HFF-Myc (cell line): Measurements from ENCODE around the gene HDAC5.

Experiments used
- DNase-seq: peaks from one replicate; pipeline ENCODE4 v3.0.0-alpha.2; 2011; ENCODE audit warnings: low read depth; ENCODE audit errors: extremely low read depth
- H3K4me3 ChIP-seq: replicated peaks from 2 replicates; pipeline ENCODE4 v1.5.1; 2011; ENCODE audit warnings: low read depth, mild to moderate bottlenecking, control low read depth, low read length
- CTCF ChIP-seq: IDR thresholded peaks from 2 replicates; pipeline ENCODE4 v1.5.1; 2012; ENCODE audit warnings: mild to moderate bottlenecking, low read depth, low read length, control low read depth; ENCODE audit errors: missing control alignments

Gene HDAC5

DNA sequence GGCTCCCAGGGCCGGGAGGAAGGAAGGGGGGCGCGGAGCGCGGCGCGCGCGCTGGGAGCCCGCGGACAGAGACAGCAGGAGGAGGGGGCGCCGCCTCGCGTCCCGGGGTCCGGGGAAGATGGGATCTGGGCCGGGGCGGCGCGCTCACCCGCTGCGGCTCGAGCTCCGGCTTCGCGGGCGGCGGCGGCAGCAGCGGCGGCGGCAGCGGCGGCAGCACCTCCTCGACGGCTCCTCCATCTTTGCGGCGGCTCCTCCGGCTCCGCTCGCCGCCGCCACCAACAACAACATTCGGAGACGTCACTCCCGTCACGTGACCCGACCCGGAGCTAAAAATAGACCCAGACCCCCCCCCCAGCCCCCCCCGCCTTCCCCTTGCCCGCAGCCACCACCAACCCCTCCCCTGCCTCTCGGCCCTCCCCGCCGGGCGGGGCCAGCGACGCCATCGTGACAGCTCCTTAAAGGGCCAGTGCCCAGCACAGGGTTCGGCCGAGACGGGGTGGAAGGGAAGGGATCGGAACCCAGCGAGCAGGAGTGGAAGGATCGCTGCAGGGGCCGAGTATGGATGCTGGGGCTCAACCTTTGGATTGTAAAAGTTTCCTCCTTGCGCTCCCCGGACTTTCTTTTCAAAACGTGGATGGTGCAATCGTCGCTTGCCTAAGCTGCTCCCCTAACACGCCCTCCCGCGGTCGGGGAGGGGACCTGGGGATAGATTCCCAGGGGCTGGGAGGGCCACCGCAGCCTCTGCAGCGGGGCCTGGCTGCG, at the start of gene HDAC5:
Gene HDAC5, minus strand, starts transcription at position 286 of the 762 bp plus-strand sequence. CDS start 6,126 bp downstream, outside the sequence.
- TF ChIP-seq CTCF = peak; percentile 66
- H3K4me3 ChIP-seq = peak within 1 kb of the TSS; percentile 75
- no peak for DNase-seq

- no peak overlapping the region for H3K4me3 ChIP-seq
Measured at GRCh38 chr17:44171931-44172455, 48.6 kb upstream of the HDAC5 start.

GRCh38 chr17:44170499-44171201, 47.2 kb upstream of the HDAC5 start, which contains the start of gene ASB16:
Gene ASB16, plus strand, starts transcription at chr17:44170704. Its CDS starts 86 bp downstream, at chr17:44170790.
- TF ChIP-seq CTCF = no peak
- H3K4me3 ChIP-seq = no peak within 1 kb of the TSS
- no peak for DNase-seq

More at GRCh38 chr17:44171931-44172455, 48.6 kb upstream of the HDAC5 start:
- no peak for TF ChIP-seq CTCF
- no peak for DNase-seq

GRCh38 chr17:44170135-44170498, 46.7 kb upstream of the HDAC5 start:
- no peak for DNase-seq
- H3K4me3 ChIP-seq = no peak overlapping the region
- no peak for TF ChIP-seq CTCF

DNA sequence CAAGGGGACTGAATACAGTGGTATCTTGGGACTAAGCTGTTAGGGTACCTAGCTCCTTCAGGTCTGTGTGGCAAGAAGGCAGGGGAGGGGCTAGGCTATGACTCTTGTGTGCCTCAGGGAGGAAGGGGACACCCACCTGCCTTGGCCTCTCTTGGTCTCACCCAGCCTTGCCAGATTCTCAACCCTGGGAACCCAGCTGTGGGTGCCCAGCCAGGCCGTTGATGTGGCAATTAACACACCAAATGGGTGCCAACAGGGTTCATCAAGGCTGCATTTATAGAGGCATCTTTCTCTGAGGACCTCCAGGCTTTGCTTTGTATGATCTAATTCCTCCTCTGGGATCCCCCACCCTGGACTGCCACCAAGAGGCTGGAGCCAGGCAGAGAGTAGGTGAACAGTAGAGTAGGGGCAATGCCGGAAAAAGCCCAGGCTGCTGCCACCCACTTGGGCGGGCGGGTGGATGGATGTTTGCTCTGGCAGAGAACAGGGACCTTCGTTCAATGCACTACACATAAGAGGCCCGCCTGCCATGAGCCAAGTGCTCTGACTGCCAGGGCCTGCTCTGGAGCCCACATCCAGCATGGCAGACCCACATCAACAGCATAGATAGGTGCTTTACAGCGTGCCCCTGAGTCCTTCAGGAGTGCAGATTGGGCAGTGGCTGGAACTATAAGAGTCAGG, 43.9 kb upstream of the HDAC5 start:
- H3K4me3 ChIP-seq = no peak overlapping the region
- DNase-seq = no peak
- no peak for TF ChIP-seq CTCF

GRCh38 chr17:44164476-44164875, 41.0 kb upstream of the HDAC5 start:
- H3K4me3 ChIP-seq = no peak overlapping the region
- DNase-seq = no peak
- TF ChIP-seq CTCF = no peak
